GM19238 (cell line): ENCODE results near the gene AP2A1.
A peak's percentile ranks its signal among the peaks of the same experiment; 100 is the strongest.

Experiments
- DNase-seq: peaks from one replicate; pipeline ENCODE4 v3.0.0; 2011; ENCODE audit warnings: low spot score; ENCODE audit not compliant: insufficient read length

AP2A1 gene

DNA sequence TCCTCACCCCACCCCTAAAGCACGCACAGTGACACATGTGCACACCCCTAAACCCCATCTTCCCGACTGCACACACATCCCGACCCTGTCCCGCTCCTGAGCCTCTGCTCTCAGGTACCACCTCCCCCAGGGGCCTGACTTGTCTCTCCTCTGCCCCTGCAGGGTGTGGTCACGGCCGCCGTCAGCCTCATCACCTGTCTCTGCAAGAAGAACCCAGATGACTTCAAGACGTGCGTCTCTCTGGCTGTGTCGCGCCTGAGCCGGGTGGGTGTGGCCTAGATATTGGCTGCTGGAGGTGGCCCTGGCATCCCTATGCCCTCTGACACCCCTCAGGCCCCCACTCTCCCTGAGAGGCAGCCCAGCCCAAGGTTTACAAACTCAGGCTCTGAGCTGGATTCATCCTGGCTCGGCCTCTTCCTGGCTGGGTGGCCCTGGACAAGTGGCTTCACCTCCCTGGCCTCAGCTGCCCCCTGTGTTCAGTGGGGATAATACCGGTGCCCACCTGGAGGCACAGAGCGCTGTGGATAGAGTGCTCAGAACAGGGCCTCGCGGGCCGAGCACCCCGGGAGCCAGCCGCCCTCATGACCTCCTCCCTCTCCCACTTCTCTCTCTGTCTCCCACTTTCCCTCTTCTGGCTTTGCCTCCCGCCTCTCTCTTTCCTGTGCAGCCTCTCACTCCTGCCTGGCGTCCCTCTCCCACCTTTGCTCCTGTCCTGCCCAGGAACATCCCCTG, 26.2 kb downstream of the AP2A1 start:
- no peak for DNase-seq

- DNase-seq = no peak
These were observed 26.7 kb downstream of the AP2A1 start for GRCh38 chr19:49793561-49793840.

GRCh38 chr19:49795615-49796014, 28.8 kb downstream of the AP2A1 start:
- DNase-seq = no peak

GRCh38 chr19:49798574-49798973, 31.8 kb downstream of the AP2A1 start:
- DNase-seq = no peak

DNA sequence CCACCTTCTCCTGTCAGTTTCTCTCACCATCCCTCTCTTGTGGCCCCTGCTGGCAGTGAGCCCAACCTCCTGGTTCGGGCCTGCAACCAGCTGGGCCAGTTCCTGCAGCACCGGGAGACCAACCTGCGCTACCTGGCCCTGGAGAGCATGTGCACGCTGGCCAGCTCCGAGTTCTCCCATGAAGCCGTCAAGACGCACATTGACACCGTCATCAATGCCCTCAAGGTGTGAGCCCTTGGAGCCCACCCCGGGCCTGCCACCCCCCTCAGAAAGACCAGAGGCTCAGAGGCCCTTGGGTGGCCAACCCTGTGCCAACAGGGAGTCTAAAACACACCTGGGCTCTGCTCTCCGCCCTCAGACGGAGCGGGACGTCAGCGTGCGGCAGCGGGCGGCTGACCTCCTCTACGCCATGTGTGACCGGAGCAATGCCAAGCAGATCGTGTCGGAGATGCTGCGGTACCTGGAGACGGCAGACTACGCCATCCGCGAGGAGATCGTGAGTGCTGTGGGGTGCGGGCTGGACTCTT, 32.5 kb downstream of the AP2A1 start:
- no peak for DNase-seq

GRCh38 chr19:49799798-49800376, 33.1 kb downstream of the AP2A1 start:
- DNase-seq = no peak

- no peak for DNase-seq
These were observed 34.0 kb downstream of the AP2A1 start for GRCh38 chr19:49800771-49801170.

DNA sequence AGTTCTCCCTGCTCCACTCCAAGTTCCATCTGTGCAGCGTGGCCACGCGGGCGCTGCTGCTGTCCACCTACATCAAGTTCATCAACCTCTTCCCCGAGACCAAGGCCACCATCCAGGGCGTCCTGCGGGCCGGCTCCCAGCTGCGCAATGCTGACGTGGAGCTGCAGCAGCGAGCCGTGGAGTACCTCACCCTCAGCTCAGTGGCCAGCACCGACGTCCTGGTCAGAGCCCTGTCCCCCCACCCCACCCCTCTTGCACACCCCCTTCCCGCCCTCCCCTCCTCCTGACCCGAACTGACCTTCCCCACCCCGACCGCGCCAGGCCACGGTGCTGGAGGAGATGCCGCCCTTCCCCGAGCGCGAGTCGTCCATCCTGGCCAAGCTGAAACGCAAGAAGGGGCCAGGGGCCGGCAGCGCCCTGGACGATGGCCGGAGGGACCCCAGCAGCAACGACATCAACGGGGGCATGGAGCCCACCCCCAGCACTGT, 34.6 kb downstream of the AP2A1 start:
- no peak for DNase-seq

- DNase-seq = no peak
These were observed 35.3 kb downstream of the AP2A1 start for GRCh38 chr19:49801966-49802661.

DNA sequence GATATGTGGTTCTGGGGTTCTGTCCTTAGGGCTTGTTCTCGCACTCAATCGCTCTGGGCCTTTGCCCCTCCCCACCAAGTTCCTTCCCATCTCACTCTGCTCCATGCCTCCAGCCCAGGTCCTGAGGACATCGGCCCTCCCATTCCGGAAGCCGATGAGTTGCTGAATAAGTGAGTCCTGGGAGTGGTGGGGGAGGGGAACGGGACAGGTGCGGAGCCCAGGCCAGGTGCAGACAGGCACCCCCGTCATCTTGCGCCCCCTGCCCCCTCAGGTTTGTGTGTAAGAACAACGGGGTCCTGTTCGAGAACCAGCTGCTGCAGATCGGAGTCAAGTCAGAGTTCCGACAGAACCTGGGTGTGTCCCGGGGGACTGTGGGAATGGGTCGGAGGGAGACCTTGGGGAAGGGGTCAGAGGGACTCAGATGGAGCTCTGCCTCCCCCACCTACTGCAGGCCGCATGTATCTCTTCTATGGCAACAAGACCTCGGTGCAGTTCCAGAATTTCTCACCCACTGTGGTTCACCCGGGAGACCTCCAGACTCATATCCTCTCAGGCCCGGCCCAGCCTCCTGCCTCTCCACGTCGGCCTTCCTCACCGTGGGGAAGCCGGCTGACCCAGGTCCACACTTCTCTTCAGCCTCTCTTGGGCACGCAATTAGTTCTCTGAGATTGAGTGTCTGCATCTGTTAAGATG, 36.2 kb downstream of the AP2A1 start:
- no peak for DNase-seq

DNA sequence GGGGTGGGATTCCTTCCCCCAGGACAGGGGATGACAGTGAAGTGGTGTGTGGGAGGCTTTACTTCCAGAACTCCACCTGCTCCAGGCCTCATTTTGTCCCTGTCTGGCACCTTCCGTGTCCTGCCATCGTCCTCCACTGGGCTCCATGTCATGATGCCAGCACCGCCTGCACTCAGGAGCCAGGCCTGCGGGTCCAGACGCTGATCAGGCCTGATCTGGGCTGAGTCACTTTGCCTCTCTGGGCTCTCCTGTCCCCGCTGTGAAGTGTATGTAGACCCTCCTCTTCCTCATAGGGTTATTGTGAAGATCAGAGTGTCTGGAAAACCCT, 36.7 kb downstream of the AP2A1 start:
- no peak for DNase-seq

- no peak for DNase-seq
These were observed 39.2 kb downstream of the AP2A1 start for GRCh38 chr19:49805822-49806619.

DNA sequence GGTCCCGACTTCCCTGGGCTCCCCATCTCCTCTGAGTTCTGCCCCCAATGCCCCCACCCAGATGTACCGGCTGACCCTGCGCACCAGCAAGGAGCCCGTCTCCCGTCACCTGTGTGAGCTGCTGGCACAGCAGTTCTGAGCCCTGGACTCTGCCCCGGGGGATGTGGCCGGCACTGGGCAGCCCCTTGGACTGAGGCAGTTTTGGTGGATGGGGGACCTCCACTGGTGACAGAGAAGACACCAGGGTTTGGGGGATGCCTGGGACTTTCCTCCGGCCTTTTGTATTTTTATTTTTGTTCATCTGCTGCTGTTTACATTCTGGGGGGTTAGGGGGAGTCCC, 39.8 kb downstream of the AP2A1 start:
- no peak for DNase-seq

GRCh38 chr19:49807058-49807903, 40.5 kb downstream of the AP2A1 start:
- DNase-seq = no peak

DNA sequence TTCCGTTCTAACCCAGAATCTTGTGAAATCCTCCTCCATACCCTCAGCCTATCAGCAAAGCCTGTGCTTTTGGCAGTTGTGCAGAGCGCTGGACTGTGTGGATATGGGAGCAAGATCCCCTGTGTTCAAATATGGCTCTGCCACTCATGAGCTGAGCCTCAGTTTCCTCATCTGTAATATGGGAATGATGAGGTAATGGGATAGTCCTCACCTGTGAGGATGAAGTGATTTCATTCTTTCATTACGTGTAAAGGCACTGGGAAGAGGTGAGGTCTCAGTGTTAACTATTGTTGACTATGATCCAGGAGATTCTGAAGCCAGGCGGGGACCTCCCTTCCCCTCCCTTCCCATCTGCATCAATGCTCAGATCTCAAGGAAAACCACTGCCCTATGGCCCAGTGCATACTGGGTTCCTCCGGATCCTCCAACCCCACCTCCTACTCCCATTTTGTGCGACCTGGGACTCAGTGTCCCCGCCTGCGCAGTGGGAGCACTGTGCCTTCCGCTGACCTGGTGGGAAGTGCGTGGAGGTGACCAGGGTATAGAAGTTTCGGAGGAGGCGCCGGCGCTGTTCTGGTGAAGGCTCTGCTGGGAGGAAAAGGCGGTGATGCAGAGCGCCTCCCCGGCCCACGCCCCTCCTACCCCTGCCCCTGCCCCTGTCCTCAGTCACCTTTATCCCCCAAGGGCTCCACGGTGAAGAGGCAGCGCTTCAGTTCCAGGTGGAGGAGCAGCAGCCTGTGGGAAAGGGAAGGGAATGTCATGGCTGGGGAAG, 41.3 kb downstream of the AP2A1 start:
- DNase-seq = no peak

DNA sequence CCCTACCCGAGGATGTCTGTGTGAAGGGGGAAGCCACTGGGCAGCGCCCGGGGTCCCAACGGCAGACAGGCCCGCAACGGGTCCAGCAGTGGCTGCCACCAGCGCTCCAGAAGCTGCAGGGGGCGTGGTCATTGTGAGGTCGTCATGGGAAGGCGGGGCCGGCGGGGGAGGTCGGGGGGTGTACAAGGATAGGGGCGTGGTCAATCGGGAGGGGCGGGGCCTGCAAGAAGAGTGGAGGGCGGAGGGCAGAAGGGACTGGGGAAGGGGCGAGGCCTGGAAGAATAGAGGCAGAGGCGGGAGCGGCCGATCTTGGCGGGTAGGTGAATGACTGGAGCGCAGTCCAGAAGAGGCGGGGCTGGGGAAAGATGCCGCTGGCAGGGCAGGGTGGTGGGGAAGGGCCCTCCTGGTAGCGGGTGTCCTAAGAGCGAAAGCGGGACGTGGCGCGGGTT, 41.9 kb downstream of the AP2A1 start:
- peak; percentile 87 for DNase-seq

DNA sequence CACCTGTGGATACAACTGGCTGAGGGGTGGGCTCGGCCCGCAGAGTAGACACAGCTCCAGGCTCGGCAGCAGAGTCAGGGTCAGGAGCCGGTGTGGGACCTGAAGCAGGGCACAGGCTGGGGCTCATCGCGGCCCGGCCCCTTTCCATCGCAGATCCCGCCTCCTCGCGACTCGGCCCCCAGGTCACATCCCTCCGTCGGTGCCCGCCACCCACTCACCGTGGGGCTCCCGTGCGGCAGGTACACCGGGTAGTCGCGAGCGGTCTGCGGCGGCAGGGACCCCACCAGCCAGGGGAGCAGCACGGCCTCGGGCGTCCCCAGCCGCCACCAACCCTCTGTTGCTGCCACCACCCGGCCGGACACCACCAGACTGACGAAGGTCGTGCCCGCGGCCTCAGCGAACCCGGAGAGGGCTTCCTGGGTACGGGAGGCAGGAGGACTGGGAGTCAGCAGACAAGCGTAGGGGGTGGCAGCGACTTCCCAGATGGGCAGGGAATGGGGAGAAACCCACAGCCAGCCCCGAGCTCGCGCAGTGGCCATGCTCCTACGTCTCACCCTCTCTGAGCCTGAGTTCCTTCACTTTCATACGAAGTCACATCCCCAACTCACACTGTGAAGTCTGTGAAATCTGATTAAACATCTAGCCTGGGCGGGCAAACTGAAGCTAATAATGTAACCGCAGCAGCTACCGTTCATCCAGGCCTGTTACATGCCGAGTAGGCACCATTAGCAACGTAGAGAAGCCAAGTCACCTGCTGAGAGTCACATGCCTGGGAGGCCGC, 42.5 kb downstream of the AP2A1 start:
- peak; percentile 45 for DNase-seq

DNA sequence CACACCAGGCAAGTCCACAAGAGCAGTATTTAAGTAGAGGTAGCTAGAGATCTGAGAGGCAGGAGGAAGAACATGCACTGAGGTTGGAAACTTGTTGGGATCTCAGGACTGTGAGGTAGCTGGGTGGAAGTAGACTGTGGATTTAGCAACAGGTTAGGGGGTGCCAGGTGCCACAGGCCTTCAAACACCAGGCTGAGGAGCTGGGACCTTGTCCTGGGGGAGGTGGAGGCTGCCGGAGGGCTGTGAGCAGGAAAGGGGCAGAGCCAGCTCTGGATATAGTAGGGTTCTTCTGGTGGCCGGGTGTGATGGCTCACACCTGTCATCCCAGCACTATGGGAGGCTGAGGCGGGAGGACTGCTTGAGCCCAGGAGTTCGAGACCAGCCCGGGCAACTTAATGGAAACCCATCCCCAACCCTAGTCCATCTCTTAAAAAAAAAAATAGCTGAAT, 43.2 kb downstream of the AP2A1 start:
- no peak for DNase-seq

DNA sequence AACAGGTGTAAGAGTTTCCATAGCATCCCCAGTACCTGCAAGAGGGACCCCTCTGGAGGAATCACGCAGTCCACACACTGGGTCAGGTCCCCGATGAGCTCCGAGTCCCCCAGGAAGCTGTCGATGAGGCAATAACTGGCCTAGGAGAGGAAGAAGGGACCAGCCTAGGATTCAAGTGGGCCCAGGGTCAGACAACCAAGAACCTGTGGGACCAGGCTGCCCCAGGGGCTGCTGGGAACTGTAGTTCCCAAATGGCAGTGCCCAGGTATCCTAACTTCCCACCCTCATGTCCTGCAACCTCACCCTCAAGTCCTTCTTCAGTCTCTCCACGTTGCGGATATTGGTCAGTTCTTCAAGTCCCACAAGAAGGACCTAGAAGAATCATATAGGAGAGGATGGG, 44.5 kb downstream of the AP2A1 start:
- DNase-seq = no peak
